ENCODE data around the gene RBBP8NL.
"Not testable (repeated sequence)": the region's sequence is repeated elsewhere in the genome, so short reads cannot be mapped to it uniquely, and the experiment has no call there.

RBBP8NL gene

DNA sequence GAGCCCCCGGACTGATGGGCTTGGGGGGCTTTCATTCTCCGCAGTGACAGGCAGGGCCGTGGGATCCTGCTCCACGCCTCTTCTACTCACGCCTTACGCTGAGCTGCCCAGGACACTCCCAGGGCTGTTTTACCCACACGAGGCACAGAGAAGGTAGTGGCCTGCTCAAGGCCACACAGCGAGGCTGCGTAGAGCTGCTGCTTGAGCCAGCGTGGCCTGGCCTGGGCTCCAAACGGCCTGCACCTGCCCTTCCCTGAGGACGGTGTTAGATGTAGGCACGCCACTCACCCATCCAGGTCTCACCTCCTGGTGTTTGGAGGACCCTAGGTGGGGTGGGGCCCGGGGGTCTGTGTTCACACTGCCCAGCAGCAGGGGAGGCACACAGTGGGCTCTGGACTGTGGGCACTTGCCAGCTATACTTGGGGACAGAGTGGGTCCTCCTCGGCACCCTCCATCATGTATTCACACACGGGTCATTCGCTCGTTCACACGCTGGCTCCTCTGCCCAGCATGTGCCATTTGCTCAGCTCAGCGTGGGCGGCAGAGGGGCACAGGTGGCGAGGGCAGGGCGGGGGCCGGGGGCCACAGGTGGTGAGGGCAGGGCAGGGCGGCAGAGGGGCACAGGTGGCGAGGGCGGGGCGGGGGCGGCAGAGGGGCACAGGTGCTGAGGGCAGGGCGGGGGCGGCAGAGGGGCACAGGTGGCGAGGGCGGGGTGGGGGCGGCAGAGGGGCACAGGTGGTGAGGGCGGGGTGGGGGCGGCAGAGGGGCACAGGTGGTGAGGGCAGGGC lies 18.4 kb upstream of the RBBP8NL start:
- DNase-seq (ENCODE audit: low spot score), result no peak

DNA sequence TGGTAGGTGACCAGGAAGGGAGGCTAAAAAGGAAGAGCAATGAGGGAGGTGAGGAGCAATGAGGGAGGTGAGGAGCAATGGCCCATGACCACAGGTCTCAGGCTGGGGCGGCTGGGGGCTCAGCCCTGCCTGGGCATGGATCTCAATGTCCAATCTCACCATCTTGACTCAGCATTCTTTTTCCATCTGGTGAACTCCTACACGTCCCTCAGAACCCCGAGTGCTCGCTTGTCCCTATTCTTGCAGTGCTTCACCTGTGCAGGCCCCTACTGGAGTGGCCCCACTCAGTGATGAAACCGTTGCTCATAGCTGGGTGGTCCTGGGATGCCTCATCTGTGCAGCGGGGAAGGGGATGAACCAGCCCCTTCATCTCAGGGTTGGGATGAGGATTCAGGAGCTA lies 16.9 kb upstream of the RBBP8NL start:
- no peak for DNase-seq (ENCODE audit: low spot score)

DNA sequence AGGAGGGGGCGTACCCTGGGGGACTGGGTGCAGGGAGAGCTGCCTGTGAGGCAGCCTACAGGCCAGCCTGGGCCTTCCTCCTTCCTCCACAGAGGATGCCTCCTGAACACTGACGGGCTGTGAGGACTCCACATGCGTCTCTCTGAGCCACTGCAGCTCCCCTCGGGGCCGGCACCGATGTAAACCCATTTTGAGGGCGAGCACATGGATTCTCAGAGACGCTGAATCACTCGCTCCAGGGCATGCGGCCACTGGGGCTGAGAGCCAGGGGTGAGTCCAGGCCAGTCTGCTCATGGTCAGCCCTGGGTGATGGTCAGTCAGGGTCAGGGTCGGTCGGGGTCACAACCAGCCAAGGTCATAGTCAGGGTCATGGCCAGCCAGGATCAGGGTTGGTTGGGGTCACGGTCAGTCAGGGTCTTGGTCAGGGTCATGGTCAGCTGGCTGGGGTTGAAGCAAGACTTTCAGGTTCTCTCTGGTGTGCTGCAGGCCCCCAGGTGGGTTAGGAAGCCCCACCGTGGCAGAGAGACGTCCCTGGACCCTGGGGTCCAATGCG lies 14.7 kb upstream of the RBBP8NL start:
- DNase-seq (ENCODE audit: low spot score), result no peak

DNA sequence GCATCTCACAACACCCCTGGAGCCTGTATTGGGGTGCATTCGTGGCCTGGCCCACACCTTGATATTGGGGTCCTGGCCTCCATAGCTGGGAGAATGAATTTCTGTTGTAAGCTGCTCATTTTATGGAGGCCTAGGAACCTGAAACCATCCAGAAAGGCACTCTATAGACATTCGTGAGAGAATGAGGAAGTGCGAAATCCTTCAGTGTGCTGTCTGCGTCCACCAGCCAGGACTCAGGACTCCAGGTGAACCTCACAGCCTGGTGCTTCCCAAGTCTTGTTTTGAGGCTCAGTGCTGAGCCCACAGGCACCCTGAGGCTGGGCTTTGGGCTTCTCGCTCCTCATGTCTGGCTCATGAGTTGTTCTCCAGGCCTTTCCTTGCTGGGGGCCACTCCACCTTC lies 11.9 kb upstream of the RBBP8NL start:
- no peak for DNase-seq (ENCODE audit: low spot score)

DNA sequence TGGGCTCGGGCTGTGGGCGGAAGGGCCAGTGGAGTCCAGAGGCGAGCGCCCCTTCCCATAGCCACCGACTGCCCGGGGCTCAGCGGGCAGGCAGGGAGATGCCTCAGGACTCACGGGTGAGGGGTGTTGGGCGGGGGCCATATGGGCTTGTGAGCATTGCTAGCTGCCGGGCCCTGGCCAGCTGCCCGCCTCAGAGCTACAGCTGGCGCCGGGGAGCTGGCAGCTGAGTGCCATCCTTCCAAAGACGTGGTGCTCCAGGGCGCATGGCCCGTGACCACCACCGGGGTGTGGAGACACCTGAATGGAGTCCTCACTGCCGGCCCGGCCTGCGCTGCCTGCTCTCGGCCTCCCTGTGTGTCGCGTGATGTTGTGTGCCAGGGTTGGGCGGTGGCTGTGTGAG lies 10.6 kb upstream of the RBBP8NL start:
- no peak for DNase-seq (ENCODE audit: low spot score)

DNA sequence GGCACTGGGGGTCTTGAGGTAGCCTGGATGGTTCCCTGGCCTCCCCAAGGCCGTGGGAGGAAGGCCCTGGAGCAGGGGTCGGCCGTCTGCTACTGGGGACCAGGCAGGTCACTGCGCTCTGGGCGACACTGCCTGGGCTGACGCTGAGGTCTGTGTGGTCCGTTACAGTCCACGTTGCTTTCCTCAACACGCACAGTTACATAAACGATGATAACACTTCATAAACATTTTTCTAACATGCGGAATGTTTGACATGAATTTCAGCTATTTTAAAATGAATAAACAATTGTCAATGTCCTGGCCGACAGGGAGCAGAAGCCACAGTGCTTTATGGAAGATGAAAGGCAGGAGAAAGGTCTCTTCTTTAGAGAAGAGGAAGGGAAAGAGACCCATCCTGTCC lies 10.2 kb upstream of the RBBP8NL start:
- DNase-seq (ENCODE audit: low spot score), result no peak

DNA sequence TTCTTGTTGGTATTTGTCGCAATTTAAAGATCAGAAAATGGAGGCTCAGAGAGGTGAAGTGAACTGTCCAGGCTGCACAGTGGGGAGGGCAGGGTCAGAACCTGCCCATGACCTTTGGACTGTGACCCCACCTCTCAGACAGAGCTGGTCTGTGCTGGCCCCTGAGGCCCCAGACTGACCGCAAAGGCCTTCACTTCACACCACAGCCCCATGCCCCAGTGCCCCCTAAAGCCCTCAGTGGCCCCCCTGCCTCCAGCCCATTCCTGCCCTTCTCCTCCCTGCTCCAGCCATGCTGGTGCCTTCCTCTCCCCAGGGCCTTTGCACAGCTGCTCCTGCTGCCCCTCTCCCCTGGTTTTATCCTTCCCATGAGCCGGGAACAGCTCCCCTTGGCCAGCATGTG lies 9.4 kb upstream of the RBBP8NL start:
- no peak for DNase-seq (ENCODE audit: low spot score)

DNA sequence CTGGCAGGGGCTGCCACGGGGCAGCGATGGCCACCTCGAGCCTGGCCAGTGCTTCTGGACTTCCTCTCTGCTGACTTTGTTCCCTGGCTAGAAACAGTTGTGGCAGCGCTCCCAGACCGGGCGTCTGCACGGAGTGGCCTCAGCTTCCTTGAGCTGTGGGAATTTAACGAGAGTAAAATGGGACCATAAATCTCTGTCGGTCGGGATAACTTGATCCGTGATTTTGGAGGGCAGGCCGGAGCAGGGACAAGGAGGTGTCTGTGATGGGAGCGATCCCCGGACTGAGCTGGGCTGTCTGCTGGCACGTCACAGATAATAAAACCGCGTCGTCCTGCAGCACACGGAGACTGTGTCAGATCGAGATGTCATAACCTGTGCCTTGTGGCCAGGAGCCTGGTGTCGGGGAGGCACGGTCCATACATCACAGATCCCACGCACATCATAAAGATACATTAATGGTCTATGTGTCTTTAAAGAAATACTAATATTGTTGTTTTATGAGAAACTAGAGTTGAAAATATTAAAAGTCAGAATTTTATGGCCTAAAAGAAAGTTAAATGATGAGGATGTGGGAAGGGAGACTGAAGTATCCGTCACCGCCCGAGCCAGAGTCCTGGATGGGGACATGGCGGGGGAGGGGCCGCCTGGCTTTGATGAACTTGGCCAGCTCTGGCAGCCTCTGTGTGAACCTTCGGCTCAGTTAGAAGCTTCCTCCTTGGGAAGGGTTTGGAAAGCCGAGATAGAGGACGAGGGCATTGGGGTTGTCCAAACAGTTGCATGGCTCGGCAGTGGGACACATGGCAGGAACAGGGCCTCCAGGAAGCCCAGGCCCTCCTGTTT lies 6.5 kb upstream of the RBBP8NL start:
- DNase-seq (ENCODE audit: low spot score), result no peak

DNA sequence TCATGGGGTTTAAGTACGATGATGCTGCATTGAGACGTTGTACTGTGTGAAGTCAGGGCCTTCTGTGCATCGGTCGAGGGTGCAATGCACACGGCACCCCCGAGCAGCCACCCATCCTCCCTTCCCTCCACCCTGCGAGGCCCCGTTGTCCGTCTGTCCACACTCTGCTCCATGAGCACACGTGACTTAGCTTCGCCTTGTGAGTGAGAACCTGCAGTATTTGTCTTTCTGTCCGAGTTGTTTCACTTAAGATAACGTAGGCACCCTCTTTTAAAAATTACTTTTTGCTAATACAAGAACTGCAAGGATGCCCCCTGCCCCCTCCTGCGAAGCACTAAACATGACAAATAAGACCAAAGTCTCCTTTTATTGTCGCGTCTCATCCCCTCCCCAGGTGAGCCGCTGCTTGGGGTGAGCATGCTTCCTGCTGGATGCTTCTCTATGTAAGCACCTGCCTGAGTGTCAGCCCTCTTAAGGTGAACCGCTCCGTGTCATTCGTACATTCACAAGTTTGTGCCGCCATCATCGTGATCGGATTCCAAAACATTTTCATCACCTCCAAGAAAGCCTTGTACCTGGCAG lies 3.6 kb upstream of the RBBP8NL start:
- no peak for DNase-seq (ENCODE audit: low spot score)

DNA sequence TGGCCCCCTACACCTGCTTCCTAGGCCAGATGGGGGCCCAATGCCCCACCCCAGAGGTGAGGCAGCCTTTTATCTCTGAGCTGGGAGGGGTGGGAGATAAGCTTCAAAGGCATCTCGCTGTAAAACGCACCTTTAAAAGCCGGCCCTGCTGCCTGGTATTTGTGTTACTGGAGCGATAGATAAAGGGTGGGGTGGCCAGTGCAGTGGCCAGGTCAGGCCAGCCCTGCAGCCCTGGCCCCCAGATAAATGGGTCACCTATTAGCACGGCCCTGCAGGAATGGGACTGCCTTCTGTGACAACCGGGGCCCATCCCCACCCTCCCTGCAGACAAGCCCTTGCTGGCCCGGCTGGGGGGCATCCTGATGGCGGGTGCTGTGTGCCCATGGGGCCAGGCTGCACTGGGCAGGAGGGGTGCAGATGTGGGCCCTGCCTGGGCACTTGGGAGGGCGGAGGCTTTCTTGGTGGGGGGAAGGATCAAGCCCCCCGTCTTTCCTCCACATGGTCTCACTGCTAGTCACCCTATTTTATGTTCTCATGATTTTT lies 3.0 kb upstream of the RBBP8NL start:
- no peak for DNase-seq (ENCODE audit: low spot score)

DNA sequence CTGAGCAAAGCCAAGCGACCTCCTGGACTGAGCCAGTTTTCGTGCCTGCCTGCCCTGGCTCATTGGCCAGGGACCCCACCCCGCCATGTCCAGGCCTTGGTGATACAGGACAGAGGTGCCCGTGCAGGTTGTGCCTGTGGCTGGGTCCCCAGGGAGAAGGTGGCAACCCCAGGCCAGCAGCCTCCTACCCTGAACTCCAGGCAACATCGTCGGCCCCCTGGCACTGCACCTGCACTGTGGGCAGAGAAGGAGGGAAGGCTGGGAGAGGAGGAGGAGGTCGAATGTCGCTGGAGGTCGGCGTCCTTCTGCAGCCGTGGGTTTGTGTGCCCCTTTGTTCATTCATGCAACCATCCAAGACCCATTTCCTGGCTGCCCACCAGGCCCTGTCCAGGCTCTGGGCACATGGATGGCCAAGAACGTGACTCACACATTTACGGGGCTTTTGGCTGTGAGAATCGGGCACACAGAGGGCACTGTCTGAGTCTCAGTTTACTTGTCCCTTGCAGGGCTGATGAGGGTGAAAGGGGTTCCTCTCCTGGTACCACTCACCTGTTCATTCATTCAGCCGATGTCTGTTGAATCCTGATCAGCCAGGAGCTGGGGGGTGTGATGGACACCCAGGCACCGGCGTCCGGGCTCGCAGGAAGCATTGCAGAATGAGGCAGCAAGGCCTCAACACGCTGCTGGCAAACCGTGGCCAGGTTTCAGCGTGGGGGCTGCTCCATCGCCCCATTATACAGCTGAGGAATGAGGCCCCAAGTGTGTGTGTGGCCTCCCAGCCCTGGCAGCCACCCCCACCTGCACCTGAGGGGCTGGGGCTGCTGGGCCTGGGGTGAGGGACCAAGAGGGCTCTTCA lies 2.3 kb upstream of the RBBP8NL start:
- no peak for DNase-seq (ENCODE audit: low spot score)

DNA sequence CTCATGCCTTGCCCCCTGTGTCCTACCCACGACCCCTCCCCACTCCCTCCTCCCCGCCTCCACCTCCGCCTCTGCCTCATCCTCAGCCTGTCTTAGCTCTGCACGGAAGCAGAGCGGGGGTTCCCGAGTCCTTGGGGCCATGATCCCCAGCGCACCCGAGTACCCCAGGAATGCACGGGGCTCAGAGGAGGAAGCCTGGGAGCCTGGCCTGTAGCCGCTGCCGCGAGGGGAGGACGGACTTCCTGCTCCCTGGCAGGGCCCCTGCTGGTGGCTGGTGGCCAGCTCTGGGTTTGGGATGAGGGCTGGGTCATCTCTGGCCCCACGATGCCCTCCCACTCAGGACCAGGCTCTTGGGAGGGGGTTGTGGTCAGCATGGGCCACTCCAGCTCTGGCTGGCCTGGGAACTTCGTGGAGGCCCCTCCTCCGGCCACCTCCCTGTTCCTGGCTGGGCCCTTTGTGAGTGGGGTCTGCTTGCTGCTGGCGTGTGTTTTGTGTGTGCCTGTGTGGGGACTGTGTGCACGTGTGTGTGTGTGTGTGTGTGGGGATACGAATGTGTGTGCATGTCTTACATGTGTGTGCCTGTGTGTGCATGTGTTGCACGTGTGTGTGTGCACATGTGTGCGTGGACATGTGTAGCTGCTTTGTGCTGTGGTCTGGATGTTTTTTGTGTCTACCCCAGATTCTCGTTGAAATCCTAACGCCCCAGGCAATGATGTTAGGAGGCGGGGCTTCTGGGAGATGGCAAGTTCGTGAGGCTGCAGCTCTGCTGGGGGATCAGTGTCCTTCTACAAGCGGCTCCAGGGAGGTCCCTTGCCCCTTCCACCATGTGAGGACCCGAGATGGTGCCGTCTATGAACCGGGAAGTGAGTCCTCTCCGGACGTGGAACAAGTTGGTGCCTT lies 1.3 kb upstream of the RBBP8NL start:
- DNase-seq (ENCODE audit: low spot score), result no peak

DNA sequence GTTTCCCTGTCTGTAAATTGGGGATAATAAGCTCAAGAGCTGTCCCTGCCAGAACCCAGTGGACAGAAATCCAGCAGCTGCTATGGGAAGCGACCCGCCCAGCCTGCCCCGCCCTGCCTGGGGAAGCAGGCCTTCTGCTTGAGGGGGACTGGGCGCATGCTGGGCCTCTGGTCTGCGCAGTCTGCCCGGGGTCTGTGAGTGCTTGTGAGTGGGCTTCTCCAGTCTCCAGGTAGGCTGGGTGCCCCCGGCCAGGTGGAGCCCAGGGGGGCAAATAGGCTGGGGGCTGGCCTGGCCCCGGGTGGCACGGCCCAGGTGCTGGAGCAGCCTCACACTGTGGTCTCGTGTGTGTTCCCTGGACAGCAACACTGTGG lies 648 bp upstream of the RBBP8NL start:
- no peak for DNase-seq (ENCODE audit: low spot score)

DNA sequence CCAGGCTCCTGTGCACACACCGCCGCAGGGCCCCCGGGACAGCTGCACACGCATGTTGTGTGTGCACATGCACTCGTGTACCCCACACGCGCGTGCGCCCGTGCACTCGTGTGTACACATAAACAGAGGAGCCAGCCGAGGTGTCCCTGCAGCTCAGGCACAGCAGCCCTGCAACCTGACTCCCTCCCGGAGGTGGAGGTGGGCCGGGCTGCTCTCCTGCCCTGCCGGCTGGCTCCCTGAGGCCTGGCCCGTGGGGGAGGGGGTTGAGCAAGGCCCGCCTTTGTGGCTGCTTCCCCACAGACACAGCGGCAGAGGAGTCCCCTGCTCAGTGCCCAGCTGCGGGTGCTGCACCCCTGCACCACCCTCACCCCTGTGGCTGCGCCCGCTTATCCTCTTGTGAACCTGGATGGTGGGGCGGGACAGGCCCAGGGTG lies 624 bp downstream of the RBBP8NL start:
- no peak for DNase-seq (ENCODE audit: low spot score)

DNA sequence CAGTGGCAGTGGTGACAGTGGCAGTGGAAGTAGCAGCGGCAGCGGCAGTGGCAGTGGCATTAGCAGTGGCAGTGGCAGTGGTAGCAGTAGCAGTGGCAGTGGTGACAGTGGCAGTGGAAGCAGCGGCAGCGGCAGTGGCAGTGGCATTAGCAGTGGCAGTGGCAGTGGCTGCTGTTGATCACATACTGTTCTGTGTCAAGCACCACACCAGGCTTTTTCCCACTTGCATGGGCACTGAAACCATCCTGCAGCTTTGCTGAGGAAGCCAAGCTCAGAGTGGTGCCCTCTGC lies 1.3 kb downstream of the RBBP8NL start:
- DNase-seq (ENCODE audit: low spot score), result not testable (repeated sequence)

DNA sequence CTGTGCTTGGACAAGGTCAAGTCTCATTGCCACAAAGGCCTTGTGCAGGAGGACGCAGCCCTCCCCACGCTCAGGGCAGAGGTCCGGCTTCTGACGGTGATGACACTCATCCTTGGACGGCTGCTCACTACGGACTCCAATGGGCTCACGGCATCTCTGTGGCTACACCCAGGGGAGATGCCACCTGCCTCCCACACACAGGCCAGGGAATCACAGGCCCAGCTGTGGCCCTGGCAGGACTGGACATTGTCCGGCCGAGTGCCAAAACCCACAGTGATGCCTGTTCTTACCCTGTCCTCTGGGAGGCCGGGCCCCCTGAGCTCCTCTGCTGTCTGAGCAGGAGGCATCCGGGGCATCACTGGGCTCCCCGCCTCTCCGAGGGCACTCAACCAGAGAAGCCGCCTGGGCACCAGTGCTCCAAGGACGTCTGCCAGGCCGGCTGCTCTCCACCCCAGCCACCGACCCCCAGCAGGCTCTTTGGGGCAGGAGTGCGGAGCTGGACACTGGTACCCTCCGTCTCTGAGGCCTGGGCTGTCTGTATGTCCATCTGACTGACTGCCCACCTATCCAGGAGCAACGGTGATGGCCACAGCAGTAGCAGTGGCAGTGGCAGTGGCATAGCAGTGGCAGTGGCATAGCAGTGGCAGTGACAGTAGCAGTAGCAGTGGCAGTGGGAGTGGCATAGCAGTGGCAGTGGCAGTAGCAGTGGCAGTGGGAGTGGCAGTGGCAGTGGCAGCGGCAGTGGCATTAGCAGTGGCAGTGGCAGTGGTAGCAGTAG lies 1.9 kb downstream of the RBBP8NL start:
- no peak for DNase-seq (ENCODE audit: low spot score)

DNA sequence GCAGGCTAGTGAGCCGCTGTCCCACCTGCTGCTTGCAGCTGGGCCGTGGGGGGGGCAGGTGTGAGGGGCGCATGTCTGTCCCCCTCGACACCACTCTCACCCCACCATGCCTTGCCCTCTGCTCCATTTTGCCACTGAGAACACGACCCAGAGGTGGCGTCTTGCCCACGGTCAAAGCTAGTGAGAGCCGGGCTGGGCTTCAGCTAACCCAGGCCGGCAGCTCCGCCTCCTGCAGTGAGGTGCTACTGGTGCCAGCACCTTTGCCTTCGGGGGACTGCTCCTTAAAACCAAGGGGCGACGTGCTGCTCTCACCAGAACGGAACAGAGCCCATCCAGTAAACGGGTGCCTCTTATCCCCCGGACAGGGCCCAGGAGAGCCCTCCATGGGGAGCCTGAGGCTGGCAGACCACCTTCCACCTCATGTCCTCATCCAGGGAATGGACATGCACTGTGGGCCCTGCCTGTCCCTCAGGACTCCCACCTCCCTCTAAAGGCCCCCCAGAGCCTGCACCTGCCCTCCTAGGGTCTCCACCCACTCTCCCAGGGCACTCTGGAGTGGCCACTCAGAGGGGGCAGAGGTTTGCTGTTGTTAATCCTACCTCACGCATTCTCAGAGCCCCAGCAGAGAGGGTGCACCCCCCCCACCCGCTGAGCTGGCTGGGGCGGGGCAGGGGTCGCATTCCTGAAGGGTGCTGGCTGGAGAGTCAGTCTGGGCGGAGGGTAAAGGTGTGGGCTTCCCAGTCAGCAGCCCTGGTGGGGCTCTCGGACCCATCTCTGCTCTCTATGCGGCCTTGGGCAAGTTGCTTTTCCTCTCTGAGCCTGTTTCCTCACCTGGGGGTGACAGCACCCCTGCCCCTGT lies 2.9 kb downstream of the RBBP8NL start:
- DNase-seq (ENCODE audit: low spot score), result no peak

DNA sequence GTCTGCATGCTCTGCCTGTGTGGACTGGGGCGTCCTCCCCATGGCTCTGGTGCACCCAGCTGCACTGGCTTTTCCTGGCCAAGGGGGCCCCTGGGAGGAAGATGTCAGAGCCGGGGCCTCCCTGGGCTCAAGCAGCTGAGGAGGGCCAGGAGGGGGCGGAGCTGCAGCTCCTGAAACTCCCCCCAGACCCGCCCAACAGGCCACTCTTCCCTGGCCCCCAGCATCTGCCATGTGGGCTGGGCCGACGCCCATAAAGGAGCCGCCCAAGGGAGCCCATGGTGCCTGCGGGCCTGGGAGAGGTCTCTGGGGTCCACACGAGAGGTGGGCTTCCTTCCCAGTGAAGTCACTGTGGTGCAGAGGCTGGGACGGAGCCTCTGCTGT lies 4.0 kb downstream of the RBBP8NL start:
- DNase-seq (ENCODE audit: low spot score), result no peak

Measured in left forelimb (tissue), 1 donor.